Measurements from ENCODE around the gene ST14. TPM values are rescaled to one million over a fixed set of nuclear protein-coding genes. Genes with fewer than 3 reads are reported as not detected.

ST14 gene
- total and polyA plus RNA-seq, 10 of the 15 experiments (the other 5 are each of a cell fraction or from before 2014, with no cell fraction given): 0.02 to 3.9 (median 0.73) TPM; not detected in 2

- no peak overlapping the region for H3K4me2 ChIP-seq (ENCODE audit: control insufficient read depth, insufficient read depth)
- no peak for DNase-seq (ENCODE audit: low read depth, low spot score)
- H3K27ac ChIP-seq (ENCODE audit: control insufficient read depth, insufficient read depth): no peak overlapping the region
- POLR2A ChIA-PET: no interaction called here
- BruUV-seq (replicated peaks): no TSS peak
- H3K9me3 ChIP-seq (replicated peaks; ENCODE audit: control insufficient read depth, insufficient read depth, low read length): no peaks in the 10 kb centered on the region
- H3K79me2 ChIP-seq (ENCODE audit: control insufficient read depth, insufficient read depth, low read length): no peaks in the 10 kb centered on the region
- no peak for FAIRE-seq
- WGBS (ENCODE audit: insufficient coverage, insufficient replicate concordance, low lambda C conversion rate, missing lambda C conversion rate): 47% methylated on average over 19 of the region's 21 CpGs
- no peak overlapping the region for H3K4me3 ChIP-seq
- H3K4me1 ChIP-seq (ENCODE audit: control insufficient read depth, insufficient read depth, low read length): no peaks in the 10 kb centered on the region
- no peak overlapping the region for H3K9ac ChIP-seq (ENCODE audit: control insufficient read depth, insufficient read depth, low read length)
- no peak overlapping the region for H2AFZ ChIP-seq (ENCODE audit: control insufficient read depth, low read depth, low read length)
- ATAC-seq: no peak
- intact Hi-C loops (cut with micrococcal nuclease; ENCODE audit: unreplicated experiment) (no loop called here), in situ Hi-C loops (cut with MboI) (loop anchor here (10.0 kb wide), 1 partner anchor 207 kb away; the partner anchor contains the start of gene ADAMTS8)
- RAD21 ChIA-PET (ENCODE audit: unreplicated experiment): interaction anchor here (1.2 kb wide), 1 partner anchor 154 kb away, joined by 4 read pairs; no protein-coding TSS in a partner anchor
- SMC1A ChIA-PET (ENCODE audit: uncharacterized antibody, unreplicated experiment): interaction anchor here (0.8 kb wide), 1 partner anchor 32 kb away, joined by 3 read pairs; no protein-coding TSS in a partner anchor
- H3K36me3 ChIP-seq (ENCODE audit: control insufficient read depth in 2 of 2, insufficient read depth in 2 of 2, low read length in 1 of 2): no peaks in the 10 kb centered on the region
- CTCF ChIA-PET: interaction anchor here (1.1 kb wide), 1 partner anchor 216 kb away, joined by 4 read pairs; no protein-coding TSS in a partner anchor
- TF ChIP-seq HDAC6 (IDR thresholded peaks at IDR 0.05; ENCODE audit: unreplicated experiment) (no peak), CHD4 (IDR thresholded peaks at IDR 0.05) (no peak), CBX3 (IDR thresholded peaks at IDR 0.05; ENCODE audit: borderline replicate concordance, low read depth) (no peak), RELA (IDR thresholded peaks at IDR 0.05; ENCODE audit: borderline replicate concordance, partially characterized antibody) (no peak), TBL1XR1 (IDR thresholded peaks at IDR 0.05; ENCODE audit: low read depth, low read length) (no peak), BHLHE40 (IDR thresholded peaks at IDR 0.05; ENCODE audit: borderline replicate concordance in 1 of 2, low read depth in 2 of 2, low read length in 1 of 2) (no peak), POLR2AphosphoS5 (IDR thresholded peaks at IDR 0.05; ENCODE audit: low read length) (no peak), HDAC2 (IDR thresholded peaks at IDR 0.05) (no peak), SMAD5 (IDR thresholded peaks at IDR 0.05; ENCODE audit: low read depth) (no peak), MTA3 (IDR thresholded peaks at IDR 0.05; ENCODE audit: borderline replicate concordance, low read length) (no peak), USF1 (IDR thresholded peaks at IDR 0.05; ENCODE audit: borderline replicate concordance, extremely low read length, insufficient read depth, low read depth, low read length) (no peak), IRF4 (IDR thresholded peaks at IDR 0.05; ENCODE audit: low read depth, low read length) (no peak), IRF5 (IDR thresholded peaks at IDR 0.05; ENCODE audit: borderline replicate concordance) (no peak)
- H3K27me3 ChIP-seq (replicated peaks in 1 of 2; ENCODE audit: control insufficient read depth in 2 of 2, insufficient read depth in 2 of 2, low read length in 1 of 2): no peaks in the 10 kb centered on the region
- H4K20me1 ChIP-seq (ENCODE audit: control insufficient read depth, insufficient read depth): peaks cover 6% of the 10 kb centered on the region; the same call in 1 of the 2 replicates
These were observed 57.8 kb downstream of the ST14 start for GRCh38 chr11:130217133-130218031.

Measured in GM12878 (cell line).